ENCODE measurements around the gene PDS5B. TPM values are rescaled to one million over a fixed set of nuclear protein-coding genes. Genes with fewer than 3 reads are reported as not detected.

The PDS5B gene
- total RNA-seq, 1 experiment from 2014 or later, result 95.5 TPM

- H3K4me3 ChIP-seq (ENCODE audit: low read depth, low read length, poor library complexity, severe bottlenecking), result no peak overlapping the region
- H3K36me3 ChIP-seq (ENCODE audit: insufficient read depth, low read length, poor library complexity, severe bottlenecking), result no peaks in the 10 kb centered on the region
- ChIA-PET CTCF (no interaction called here), POLR2A (ENCODE audit: low non-redundant PET) (no interaction called here)
- DNase-seq (ENCODE audit: low spot score), result no peak
- H3K27ac ChIP-seq (ENCODE audit: low read depth, low read length, poor library complexity, severe bottlenecking), result no peak overlapping the region
- peaks cover 37% of the 10 kb centered on the region for H3K4me1 ChIP-seq (ENCODE audit: insufficient read depth, low read length, poor library complexity, severe bottlenecking)
- no peaks in the 10 kb centered on the region for H3K27me3 ChIP-seq (replicated peaks; ENCODE audit: insufficient read depth, low read depth, low read length, poor library complexity)
- no TSS peak for BruUV-seq (replicated peaks)
- TF ChIP-seq EZH2 (IDR thresholded peaks at IDR 0.05; ENCODE audit: borderline replicate concordance, low read depth, low read length, poor library complexity, severe bottlenecking) (no peak), CTCF (conservative IDR thresholded peaks at IDR 0.05; ENCODE audit: low read depth, low read length) (no peak)
- H3K9me3 ChIP-seq (ENCODE audit: low read depth, low read length, poor library complexity, severe bottlenecking), result no peaks in the 10 kb centered on the region
- intact Hi-C loops (cut with micrococcal nuclease; ENCODE audit: unreplicated experiment), result no loop called here
Observed at GRCh38 chr13:32735859-32736258, 149.6 kb downstream of the PDS5B start.

- no peak for DNase-seq (ENCODE audit: low spot score)
- peaks cover 6% of the 10 kb centered on the region for H3K36me3 ChIP-seq (ENCODE audit: insufficient read depth, low read length, poor library complexity, severe bottlenecking)
- H3K27me3 ChIP-seq (replicated peaks; ENCODE audit: insufficient read depth, low read depth, low read length, poor library complexity), result no peaks in the 10 kb centered on the region
- H3K9me3 ChIP-seq (ENCODE audit: low read depth, low read length, poor library complexity, severe bottlenecking), result no peaks in the 10 kb centered on the region
- ChIA-PET POLR2A (ENCODE audit: low non-redundant PET) (interaction anchor here (0.5 kb wide), 1 partner anchor 1324 kb away, joined by 4 read pairs; no protein-coding TSS in a partner anchor), CTCF (no interaction called here)
- TF ChIP-seq EZH2 (IDR thresholded peaks at IDR 0.05; ENCODE audit: borderline replicate concordance, low read depth, low read length, poor library complexity, severe bottlenecking) (no peak), CTCF (conservative IDR thresholded peaks at IDR 0.05; ENCODE audit: low read depth, low read length) (no peak)
- peak overlapping the region; percentile 26 for H3K27ac ChIP-seq (ENCODE audit: low read depth, low read length, poor library complexity, severe bottlenecking)
- peaks cover 30% of the 10 kb centered on the region for H3K4me1 ChIP-seq (ENCODE audit: insufficient read depth, low read length, poor library complexity, severe bottlenecking)
- intact Hi-C loops (cut with micrococcal nuclease; ENCODE audit: unreplicated experiment), result no loop called here
- no peak overlapping the region for H3K4me3 ChIP-seq (ENCODE audit: low read depth, low read length, poor library complexity, severe bottlenecking)
- BruUV-seq (replicated peaks), result no TSS peak
Observed at GRCh38 chr13:32736648-32737047, 150.4 kb downstream of the PDS5B start.

DNA sequence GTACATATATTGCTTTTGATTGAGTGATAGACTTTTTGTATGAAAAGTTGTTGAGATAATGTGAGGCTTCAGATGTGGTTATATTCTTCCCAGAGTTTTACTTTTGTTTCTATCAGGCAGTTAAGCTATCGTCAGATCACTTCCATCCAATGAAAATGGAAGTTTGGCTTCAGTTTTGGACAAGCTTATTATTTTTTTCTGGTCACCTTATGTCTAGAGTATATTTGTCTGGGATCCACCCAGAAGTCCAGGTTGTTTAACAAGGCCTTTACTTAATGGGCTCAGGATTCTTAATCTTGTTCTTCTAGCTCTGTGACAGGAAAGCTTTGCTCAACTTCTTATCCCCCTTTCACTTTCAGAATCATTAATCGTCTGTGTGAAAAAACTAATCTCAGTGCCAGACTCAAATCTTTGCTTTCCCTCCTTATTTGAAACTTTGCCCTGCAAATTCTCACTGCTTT is 150.9 kb downstream of the PDS5B start:
- no peaks in the 10 kb centered on the region for H3K27me3 ChIP-seq (replicated peaks; ENCODE audit: insufficient read depth, low read depth, low read length, poor library complexity)
- ChIA-PET CTCF (no interaction called here), POLR2A (ENCODE audit: low non-redundant PET) (interaction anchor here (0.5 kb wide), 1 partner anchor 1324 kb away, joined by 4 read pairs; no protein-coding TSS in a partner anchor)
- peak overlapping the region; percentile 26 for H3K27ac ChIP-seq (ENCODE audit: low read depth, low read length, poor library complexity, severe bottlenecking)
- H3K4me3 ChIP-seq (ENCODE audit: low read depth, low read length, poor library complexity, severe bottlenecking), result peak overlapping the region; percentile 9
- TF ChIP-seq EZH2 (IDR thresholded peaks at IDR 0.05; ENCODE audit: borderline replicate concordance, low read depth, low read length, poor library complexity, severe bottlenecking) (no peak), CTCF (conservative IDR thresholded peaks at IDR 0.05; ENCODE audit: low read depth, low read length) (no peak)
- H3K4me1 ChIP-seq (ENCODE audit: insufficient read depth, low read length, poor library complexity, severe bottlenecking), result peaks cover 25% of the 10 kb centered on the region
- intact Hi-C loops (cut with micrococcal nuclease; ENCODE audit: unreplicated experiment), result no loop called here
- no peaks in the 10 kb centered on the region for H3K9me3 ChIP-seq (ENCODE audit: low read depth, low read length, poor library complexity, severe bottlenecking)
- H3K36me3 ChIP-seq (ENCODE audit: insufficient read depth, low read length, poor library complexity, severe bottlenecking), result peaks cover 11% of the 10 kb centered on the region
- no TSS peak for BruUV-seq (replicated peaks)
- DNase-seq (ENCODE audit: low spot score), result peak; percentile 23
